LNCAP (cell line): ENCODE results near the gene DTD1.

Source experiments
- TF ChIP-seq, protein P1 (sequence below): fragments of 450-650 bp; IDR thresholded peaks from 2 replicates; pipeline ENCODE4 v1.5.1; 2017; ENCODE audit warnings: mild to moderate bottlenecking

The DTD1 gene

DNA sequence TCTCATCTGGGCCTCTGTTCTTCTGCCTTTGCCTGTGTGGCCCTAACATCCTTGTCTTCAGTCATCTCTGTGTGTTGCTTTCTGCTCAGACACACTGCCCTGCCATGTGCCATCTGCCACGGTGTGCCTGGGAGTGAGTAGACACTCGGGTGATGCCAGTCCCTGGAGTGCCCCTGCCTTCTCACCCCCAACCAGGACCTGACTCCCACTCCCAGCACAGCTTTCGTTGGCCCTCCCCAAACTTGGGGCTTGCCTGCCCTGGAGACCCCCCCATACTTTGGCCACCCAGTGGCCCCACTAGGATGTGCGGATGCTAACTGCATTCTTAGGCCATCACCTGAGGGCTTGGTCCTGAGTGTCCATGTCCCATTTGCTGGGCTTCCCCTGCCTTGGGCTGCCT is 149.3 kb downstream of the DTD1 start:
- TF ChIP-seq, protein P1, sequence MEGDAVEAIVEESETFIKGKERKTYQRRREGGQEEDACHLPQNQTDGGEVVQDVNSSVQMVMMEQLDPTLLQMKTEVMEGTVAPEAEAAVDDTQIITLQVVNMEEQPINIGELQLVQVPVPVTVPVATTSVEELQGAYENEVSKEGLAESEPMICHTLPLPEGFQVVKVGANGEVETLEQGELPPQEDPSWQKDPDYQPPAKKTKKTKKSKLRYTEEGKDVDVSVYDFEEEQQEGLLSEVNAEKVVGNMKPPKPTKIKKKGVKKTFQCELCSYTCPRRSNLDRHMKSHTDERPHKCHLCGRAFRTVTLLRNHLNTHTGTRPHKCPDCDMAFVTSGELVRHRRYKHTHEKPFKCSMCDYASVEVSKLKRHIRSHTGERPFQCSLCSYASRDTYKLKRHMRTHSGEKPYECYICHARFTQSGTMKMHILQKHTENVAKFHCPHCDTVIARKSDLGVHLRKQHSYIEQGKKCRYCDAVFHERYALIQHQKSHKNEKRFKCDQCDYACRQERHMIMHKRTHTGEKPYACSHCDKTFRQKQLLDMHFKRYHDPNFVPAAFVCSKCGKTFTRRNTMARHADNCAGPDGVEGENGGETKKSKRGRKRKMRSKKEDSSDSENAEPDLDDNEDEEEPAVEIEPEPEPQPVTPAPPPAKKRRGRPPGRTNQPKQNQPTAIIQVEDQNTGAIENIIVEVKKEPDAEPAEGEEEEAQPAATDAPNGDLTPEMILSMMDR: no peak

- TF ChIP-seq, protein P1: no peak
These were observed 150.2 kb downstream of the DTD1 start for GRCh38 chr20:18738055-18738454.

- TF ChIP-seq, protein P1: no peak
These were observed 151.0 kb downstream of the DTD1 start for GRCh38 chr20:18738888-18739287.

GRCh38 chr20:18739751-18740166 is 151.9 kb downstream of the DTD1 start:
- TF ChIP-seq, protein P1: no peak

DNA sequence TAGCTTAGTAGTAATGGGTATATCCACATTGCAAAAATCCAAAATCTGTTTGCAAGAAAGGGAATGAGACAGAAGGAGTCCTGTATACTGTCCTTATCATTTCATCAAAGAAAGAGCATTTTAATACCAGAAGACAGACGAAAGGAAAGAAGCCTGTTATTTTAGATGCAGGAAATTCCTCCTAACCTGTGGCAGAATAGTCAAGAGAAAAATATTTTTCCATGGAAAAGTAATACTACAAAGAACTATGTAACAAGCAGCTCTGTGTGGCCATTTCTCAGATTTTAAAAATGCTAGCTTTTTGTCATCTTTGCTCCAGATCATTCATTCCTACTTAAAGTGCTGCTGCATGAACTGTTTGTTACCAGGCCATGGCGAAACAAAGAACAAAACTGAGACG is 152.9 kb downstream of the DTD1 start:
- TF ChIP-seq, protein P1: no peak

DNA sequence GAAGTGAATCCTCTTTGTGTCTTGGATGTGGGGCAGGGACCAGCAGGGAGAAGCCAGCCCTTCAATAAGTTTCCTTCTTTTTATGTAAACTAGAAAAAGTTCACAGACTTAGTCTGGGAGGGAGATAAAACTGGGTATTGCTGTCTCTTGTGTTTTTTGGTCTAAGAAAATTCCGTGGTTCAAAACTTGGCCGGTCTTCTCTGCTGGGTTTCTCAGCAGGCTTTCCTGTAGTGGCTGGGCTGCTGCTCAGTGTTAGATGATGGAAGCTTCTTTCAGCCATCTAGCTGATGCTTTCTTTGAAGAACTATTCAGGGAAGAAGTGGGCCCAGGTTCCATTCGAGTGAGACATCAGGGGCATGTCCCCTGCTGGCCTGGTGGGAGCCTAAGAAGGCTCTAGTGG is 155.0 kb downstream of the DTD1 start:
- TF ChIP-seq, protein P1: no peak

DNA sequence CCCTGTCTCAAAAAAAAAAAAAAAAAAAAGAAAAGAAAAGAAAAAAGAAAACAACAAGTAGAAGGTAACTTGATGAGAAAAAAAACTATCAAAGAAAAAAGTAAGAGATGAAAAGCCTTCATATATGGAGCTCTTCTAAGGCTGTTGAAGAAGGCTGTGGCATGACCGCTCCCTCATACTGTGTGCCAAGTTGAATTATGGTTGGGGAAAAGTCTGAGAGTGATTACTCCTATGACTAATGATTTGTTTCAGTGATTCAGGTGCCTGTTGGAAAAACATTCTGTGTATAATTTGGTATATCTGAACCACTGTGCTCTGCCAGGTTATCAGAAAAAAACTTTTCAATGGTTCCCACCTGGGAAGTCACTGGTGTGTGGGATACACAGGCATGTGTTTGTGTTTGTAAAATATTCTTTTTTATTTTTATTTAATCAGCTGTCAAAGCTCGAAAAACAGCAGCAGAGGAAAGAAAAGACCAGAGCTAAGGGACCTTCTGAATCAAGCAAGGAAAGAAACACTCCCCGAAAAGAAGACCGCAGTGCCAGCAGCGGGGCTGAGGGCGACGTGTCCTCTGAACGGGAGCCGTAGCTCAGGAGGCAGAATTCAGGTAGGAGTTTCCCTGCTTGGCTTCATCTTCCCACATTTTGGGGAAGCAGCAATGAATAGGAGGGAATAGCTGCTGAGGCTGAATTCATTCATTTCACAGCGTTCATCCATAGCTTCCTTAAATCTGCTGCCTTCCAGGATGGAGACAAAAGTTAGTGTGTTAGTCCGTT is 156.0 kb downstream of the DTD1 start:
- TF ChIP-seq, protein P1: no peak

DNA sequence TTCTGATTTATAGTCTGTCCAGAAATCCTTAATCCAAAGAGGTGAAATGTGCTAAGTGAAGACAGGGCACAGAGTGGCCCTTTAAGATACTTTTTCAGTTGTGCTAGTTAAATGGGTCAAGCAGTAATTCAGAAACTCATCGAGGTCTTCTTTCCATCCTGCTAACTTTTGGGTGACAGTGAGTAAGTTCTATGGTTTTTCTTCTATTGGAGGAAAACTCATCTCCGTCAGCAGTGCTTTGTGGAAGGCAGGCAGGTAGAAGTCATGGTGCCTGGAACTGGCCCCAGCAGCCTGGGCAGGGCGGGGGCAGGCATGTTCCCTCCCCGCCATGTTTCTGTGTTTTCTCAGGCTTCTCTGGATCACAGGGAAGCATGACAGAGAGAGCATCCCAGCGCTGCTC is 159.2 kb downstream of the DTD1 start:
- TF ChIP-seq, protein P1: no peak
